Fibroblast of lung (primary cell): ENCODE measurements around the gene NEK7. TPM values are rescaled to one million over a fixed set of nuclear protein-coding genes. Genes with fewer than 3 reads are reported as not detected.

Experiments
- DNase-seq, 2 donors: peaks; one replicate each; pipeline versions ENCODE4 v3.0.0 to v3.0.0-alpha.2; 2010; ENCODE audit warnings: low read depth in 2 of 2
- H2AFZ ChIP-seq: 2 replicates; pipeline ENCODE4 v1.5.1; 2012; ENCODE audit warnings: low read length, control low read depth, inconsistent platforms
- H3K27ac ChIP-seq: 2 replicates; pipeline ENCODE4 v1.5.1; 2011; ENCODE audit warnings: low read length, control low read depth; ENCODE audit not compliant: insufficient read depth
- H3K27me3 ChIP-seq: 2 replicates; pipeline ENCODE4 v1.5.1; 2011; ENCODE audit warnings: mild to moderate bottlenecking, low read length; ENCODE audit not compliant: control insufficient read depth, insufficient read depth
- H3K36me3 ChIP-seq: 2 replicates; pipeline ENCODE4 v1.5.1; 2011; ENCODE audit warnings: low read length; ENCODE audit not compliant: control insufficient read depth, insufficient read depth
- H3K4me1 ChIP-seq: 2 replicates; pipeline ENCODE4 v1.5.1; 2011; ENCODE audit warnings: low read length; ENCODE audit not compliant: control insufficient read depth, insufficient read depth; ENCODE audit errors: extremely low read depth
- H3K4me2 ChIP-seq: 2 replicates; pipeline ENCODE4 v1.5.1; 2011; ENCODE audit warnings: low read length, control low read depth; ENCODE audit not compliant: insufficient read depth; ENCODE audit errors: extremely low read depth
- H3K4me3 ChIP-seq, 4 experiments: fragments of 200-600 bp in 1 of 4; sonication (generic) in 1 of 4; replicated peaks in 1 of 4; 2 replicates each; pipeline ENCODE4 v1.5.1; 2011 to 2016; ENCODE audit warnings: low read length in 4 of 4, low read depth in 3 of 4, mild to moderate bottlenecking in 3 of 4, control low read depth in 2 of 4, inconsistent platforms in 1 of 4, mixed read lengths in 1 of 4; ENCODE audit not compliant: insufficient read depth in 1 of 4; ENCODE audit errors: control extremely low read depth in 1 of 4
- H3K79me2 ChIP-seq: 2 replicates; pipeline ENCODE4 v1.5.1; 2012; ENCODE audit warnings: mild to moderate bottlenecking, low read length, inconsistent platforms; ENCODE audit not compliant: control insufficient read depth, insufficient read depth
- H3K9ac ChIP-seq: 2 replicates; pipeline ENCODE4 v1.5.1; 2011; ENCODE audit warnings: mild to moderate bottlenecking, low read length, control low read depth; ENCODE audit not compliant: insufficient read depth
- H3K9me3 ChIP-seq: 2 replicates; pipeline ENCODE4 v1.5.1; 2012; ENCODE audit warnings: low read depth, low read length; ENCODE audit not compliant: control insufficient read depth, insufficient read depth
- H4K20me1 ChIP-seq: 2 replicates; pipeline ENCODE4 v1.5.1; 2011; ENCODE audit warnings: low read length; ENCODE audit not compliant: control insufficient read depth, insufficient read depth; ENCODE audit errors: extremely low read depth
- EZH2 ChIP-seq: IDR thresholded peaks from 2 replicates; pipeline ENCODE4 v1.5.1; 2012; ENCODE audit warnings: low read length, control low read depth, mild to moderate bottlenecking; ENCODE audit errors: missing control alignments
- polyA plus RNA-seq, 2 donors: library from polyadenylated mRNA; depleted of rRNA in 1 of 2; stranded (reverse) in 1 of 2; unstranded in 1 of 2; fragments of >200 nt; gene quantifications; 2 replicates each; pipeline ENCODE4 v1.2.1, GENCODE V29; 2011 to 2012; ENCODE audit warnings: missing spikeins in 1 of 2
- total RNA-seq: library from RNA; depleted of rRNA; stranded (reverse); fragments of >200 nt; gene quantifications from 2 replicates; pipeline ENCODE4 v1.2.1, GENCODE V29; 2014
- TF ChIP-seq, protein P1 (sequence below), 2 donors: IDR thresholded peaks in 1 of 2; conservative IDR thresholded peaks in 1 of 2; 1 replicate in 1 of 2; 2 replicates in 1 of 2; pipeline ENCODE4 v1.5.1; 2011 to 2012; ENCODE audit warnings: low read length in 2 of 2, control low read depth in 1 of 2, inconsistent platforms in 1 of 2, low read depth in 1 of 2, mild to moderate bottlenecking in 1 of 2

NEK7 gene
- total and polyA plus RNA-seq, 2 donors (not counting 1 experiment from before 2014, with no cell fraction given) = 90.5 to 207 TPM

DNA sequence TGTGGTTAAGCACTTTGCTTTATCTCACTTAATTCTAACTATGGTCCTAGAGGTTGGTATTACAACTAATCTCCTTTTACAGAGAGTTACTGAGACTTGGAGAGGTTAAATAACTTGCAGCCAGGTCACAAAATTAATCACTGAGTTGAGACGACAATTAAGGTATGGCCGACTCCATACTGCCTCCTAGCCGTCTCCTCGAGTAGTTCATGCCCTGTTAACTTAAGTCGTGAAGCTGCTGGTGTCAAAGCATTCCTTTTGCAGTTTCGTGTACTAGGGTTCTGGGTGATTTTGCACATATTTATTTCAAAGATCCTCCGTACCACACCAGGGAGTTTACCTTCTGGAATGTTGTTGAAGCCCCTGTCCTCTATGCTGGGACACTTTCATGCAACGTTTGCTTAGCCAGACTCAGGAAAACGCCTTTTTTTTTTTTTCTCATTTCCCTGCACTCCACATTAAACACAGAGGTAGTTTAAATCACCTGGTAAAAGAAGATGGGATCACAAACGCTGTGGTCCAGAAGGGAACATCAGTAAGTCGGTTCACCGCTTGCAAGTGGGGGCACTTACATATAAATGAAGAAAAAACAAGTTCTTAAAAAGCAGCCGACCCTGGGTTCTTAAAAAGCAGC, 570 bp upstream of the NEK7 start:
- no peaks in the 10 kb centered on the region for H3K36me3 ChIP-seq
- no peaks in the 10 kb centered on the region for H3K27me3 ChIP-seq
- H3K27ac ChIP-seq = peak overlapping the region; percentile 53
- peak; percentile 80 to 83 for DNase-seq
- H3K4me3 ChIP-seq = peak overlapping the region; percentile 70 to 83 (median 76)
- H2AFZ ChIP-seq = peak overlapping the region; percentile 70
- peak overlapping the region; percentile 82 for H3K4me2 ChIP-seq
- no peaks in the 10 kb centered on the region for H4K20me1 ChIP-seq
- H3K79me2 ChIP-seq = peaks cover 37% of the 10 kb centered on the region
- no peaks in the 10 kb centered on the region for H3K9me3 ChIP-seq
- H3K9ac ChIP-seq = peak overlapping the region; percentile 79
- no peaks in the 10 kb centered on the region for H3K4me1 ChIP-seq
- TF ChIP-seq EZH2 = no peak
- TF ChIP-seq, protein P1, sequence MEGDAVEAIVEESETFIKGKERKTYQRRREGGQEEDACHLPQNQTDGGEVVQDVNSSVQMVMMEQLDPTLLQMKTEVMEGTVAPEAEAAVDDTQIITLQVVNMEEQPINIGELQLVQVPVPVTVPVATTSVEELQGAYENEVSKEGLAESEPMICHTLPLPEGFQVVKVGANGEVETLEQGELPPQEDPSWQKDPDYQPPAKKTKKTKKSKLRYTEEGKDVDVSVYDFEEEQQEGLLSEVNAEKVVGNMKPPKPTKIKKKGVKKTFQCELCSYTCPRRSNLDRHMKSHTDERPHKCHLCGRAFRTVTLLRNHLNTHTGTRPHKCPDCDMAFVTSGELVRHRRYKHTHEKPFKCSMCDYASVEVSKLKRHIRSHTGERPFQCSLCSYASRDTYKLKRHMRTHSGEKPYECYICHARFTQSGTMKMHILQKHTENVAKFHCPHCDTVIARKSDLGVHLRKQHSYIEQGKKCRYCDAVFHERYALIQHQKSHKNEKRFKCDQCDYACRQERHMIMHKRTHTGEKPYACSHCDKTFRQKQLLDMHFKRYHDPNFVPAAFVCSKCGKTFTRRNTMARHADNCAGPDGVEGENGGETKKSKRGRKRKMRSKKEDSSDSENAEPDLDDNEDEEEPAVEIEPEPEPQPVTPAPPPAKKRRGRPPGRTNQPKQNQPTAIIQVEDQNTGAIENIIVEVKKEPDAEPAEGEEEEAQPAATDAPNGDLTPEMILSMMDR (conservative IDR thresholded peaks at IDR 0.05 in 1 of 2, IDR thresholded peaks at IDR 0.05 in 1 of 2; ENCODE audit: low read depth in 1 of 2, low read length in 2 of 2) = peak; percentile 82 to 93

DNA sequence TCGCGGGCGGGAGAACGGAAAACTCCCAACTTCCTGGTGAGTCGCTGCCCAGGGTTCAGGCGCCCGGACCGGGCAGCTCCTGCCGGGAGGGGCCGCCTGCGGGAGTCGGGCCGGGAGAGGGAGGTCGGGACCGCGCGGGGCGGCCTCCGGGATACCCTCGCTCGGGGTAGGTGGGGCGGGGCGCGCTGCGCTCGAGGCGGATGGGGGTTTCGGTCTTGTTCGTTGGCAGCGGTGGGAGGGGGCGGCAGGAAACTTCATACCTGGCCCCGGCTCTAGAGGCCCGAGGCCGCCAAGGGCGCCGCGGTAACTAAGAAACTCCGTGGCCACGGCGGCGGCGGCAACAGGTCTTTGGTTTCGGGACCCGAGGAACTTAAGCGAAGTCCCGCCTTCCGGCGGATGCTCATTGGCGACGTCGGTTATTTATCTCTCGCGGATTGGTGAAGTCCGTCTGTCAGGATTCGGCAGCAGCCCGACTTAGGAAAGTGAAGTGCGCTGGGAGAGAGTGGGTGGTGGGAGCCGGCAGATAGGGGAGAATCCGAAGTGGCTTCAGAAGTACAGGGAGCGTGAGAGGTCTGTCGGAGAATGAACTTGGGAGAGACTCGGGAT, 546 bp downstream of the NEK7 start:
- no peak for TF ChIP-seq EZH2
- TF ChIP-seq, protein P1 (conservative IDR thresholded peaks at IDR 0.05 in 1 of 2, IDR thresholded peaks at IDR 0.05 in 1 of 2; ENCODE audit: low read depth in 1 of 2, low read length in 2 of 2) = no peak

DNA sequence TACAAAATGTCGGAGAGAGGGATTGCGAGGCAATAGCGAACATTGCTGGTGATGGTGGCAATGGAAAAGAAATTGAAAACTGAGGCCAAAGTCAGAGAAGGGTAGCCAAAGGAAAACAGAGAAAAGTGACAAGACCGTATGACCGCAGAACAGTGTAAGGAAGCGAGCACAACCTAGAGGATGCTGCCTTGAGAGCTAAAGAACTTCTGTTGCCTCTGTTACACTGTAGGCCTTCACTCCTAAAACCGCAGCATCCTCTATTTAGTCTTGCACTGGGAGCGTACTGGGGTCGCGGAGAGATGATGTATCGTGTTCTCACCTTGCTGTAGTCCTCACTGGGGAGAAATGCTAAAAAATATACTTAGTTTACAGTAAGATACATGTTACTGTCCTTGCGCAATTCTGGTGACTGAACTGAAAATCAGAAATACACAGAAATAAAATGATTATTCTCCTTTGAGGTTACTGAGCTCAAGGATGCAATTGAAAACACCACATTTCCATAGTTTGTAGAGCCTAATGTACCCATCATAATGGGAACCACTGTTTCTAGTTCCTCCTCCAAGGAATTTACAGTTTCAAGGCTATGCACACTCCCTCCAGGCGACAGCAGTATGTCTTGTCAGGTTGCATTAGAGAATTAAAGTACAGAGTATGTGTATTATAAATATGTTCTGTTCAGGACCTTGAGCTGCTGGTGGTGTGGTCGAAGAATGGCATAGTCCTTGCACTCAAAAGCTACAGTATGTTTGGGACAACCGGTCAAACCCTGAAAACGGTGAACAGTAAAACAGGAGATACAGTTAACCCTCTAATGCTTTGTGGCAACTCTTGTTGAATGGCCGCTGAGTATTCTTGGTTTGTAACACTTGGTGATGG, 1.3 kb downstream of the NEK7 start:
- Histone ChIP-seq H3K79me2 (peaks cover 56% of the 10 kb centered on the region), H2AFZ (peak overlapping the region; percentile 71), H3K4me3 (peak overlapping the region; percentile 62 to 89 (median 76)), H3K36me3 (no peaks in the 10 kb centered on the region), H3K9ac (peak overlapping the region; percentile 79), H3K27ac (peak overlapping the region; percentile 68), H3K4me1 (no peaks in the 10 kb centered on the region), H3K4me2 (peak overlapping the region; percentile 98), H4K20me1 (no peaks in the 10 kb centered on the region), H3K27me3 (no peaks in the 10 kb centered on the region), H3K9me3 (no peaks in the 10 kb centered on the region)
- no peak for TF ChIP-seq EZH2
- TF ChIP-seq, protein P1 (conservative IDR thresholded peaks at IDR 0.05 in 1 of 2, IDR thresholded peaks at IDR 0.05 in 1 of 2; ENCODE audit: low read depth in 1 of 2, low read length in 2 of 2) = no peak
- peak; percentile 52 to 54 for DNase-seq

More for the DNA sequence above, 546 bp downstream of the NEK7 start:
- Histone ChIP-seq H3K4me2 (peak overlapping the region; percentile 98), H3K27me3 (no peaks in the 10 kb centered on the region), H3K9ac (peak overlapping the region; percentile 79), H3K27ac (peak overlapping the region; percentile 68), H3K4me1 (no peaks in the 10 kb centered on the region), H3K4me3 (peak overlapping the region; percentile 62 to 89 (median 76)), H3K9me3 (no peaks in the 10 kb centered on the region), H2AFZ (peak overlapping the region; percentile 71), H3K36me3 (no peaks in the 10 kb centered on the region), H4K20me1 (no peaks in the 10 kb centered on the region), H3K79me2 (peaks cover 49% of the 10 kb centered on the region)
- peak; percentile 96 for DNase-seq
